NCI-H345 treated with DMSO at 0.1 percent for 48 hours (cell line): ENCODE data around the gene BRPF1.
A peak's percentile ranks its signal among the peaks of the same experiment; 100 is the strongest.

Source experiments
- DNase-seq: peaks from one replicate; lab custom pipeline; 2025; ENCODE audit not compliant: unreplicated experiment; lab: John Stamatoyannopoulos, UW

The BRPF1 gene

DNA sequence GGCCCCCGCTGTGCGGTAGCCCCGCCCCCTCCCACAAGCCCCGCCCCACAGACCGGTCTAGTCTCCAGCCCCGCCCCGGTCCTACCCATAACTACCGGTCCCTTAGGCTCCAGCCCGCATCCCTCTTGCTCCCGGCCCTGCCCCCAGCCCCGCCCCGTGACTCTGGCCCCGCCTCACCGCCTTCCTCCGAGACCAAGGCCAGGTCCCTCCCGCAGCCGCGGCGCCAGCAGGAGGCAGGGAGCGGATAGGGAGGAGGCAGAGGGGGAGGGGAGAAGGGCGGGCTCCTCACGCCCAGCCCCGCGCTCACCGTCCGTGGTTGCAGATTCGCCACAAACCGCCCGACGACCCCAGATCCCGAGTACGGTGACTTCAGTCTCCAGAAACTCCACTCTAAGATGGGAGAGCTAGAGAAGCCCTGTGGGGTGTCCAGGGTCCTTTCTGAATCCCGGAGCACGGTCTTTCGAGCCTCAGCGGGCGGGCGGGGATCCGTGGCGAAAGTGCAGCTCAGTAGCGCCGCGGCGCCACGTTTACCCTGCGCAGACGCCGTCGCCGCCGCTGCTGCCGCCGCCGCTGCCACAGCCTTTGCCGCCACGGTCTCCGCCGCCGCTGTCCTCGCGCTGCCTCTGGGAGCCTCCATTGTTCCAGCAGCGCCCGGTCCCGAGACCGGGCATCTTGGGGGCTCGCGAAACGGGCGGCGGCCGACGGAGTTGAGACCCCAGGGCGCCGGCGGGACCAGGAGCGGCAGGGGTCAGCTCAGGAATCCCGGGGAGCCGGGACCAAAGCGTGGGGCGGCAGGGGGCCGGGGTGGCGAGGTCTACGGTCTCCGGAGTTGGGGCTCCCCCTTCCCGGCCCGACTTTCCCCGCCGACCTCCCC lies at the start of gene BRPF1:
TSS of gene BRPF1 (plus strand) at position 530 of the 874 bp plus-strand sequence. CDS start 2,406 bp downstream, outside the sequence.
- DNase-seq, result peak; percentile 78

- DNase-seq, result no peak
Observed at GRCh38 chr3:9682096-9682495, 49.4 kb upstream of the BRPF1 start.

DNA sequence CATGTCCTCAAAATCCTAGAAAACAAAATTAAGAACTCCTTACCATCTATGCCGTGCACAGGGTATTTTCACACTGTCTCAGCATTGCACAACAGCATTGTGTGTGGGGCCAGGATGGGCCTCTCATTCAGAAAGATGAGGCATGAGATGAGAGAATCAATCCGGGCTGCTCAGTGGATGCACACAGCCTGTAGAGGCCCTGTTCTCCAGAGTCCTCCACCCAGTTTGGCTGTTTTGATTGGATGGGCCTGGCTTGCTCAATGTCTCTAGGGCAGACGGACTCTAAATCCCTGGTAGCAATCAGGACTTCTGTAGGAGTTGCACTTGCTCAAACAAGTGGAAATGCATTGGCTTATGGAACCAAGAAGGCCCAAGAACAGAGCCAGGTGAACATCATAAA lies 48.1 kb upstream of the BRPF1 start:
- no peak for DNase-seq

DNA sequence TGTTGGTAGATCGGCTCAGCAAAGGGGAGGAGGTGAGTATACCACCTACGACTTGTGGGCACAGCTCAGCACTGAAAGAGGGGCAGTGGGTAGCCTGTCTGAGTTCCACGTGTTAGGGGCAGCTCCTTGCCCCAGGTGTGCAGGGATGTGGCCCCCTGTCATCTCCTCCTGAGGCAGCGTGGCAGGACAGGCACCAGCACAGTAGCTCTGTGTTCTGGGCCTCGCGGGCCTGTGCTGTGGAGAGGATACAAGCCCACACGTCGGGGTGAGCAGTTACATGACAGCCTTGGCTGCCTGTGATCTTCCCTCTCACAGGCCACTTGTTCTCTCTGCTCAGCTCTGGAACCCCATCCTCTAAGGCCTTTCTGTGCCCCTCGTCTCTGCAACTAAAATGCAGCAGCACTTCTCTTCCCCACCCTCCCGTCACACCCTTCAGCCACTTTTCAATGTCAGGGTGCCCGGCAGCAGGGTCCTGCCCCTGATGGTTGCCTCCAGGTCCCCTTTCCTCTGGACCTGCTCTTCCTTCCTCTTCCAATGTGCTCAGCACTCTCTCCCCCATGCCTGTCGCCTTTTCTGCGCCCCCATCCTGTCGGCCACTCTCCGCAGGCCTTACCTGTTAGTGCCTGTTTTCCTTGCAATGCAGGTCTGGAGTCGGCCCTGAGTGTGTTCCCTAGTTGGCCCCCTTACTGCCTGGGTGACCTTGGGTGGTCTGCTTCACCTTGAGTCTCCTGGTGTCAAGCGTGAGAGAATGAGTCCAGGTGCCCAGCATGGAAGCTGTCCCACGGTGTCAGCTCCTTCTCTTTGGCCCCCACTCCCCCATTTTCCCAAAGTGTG lies 46.1 kb upstream of the BRPF1 start:
- DNase-seq, result no peak

DNA sequence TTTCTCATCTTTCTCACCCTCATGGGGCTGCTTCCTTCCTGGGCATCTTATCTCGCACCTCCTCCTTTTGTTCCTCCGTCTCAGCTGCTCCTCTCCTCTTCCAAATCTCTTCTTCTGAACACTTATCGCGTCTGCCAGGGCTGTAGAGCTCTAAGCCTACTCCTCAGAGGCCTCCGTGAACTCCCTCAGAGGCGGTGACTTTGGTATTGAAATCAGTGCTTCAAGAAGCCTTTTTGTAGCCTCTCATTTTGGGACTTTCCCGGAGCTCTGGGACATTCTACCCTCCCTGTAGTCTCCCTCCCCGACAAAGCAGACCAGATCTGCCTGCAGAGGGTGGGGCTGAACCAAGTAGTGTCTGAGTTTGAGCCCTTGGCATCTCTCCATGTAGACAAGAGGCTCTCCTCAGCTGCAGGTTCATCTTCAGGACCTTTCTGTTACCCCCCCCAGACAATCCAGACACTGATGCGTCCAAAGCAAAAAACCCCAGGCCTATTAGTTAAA lies 45.4 kb upstream of the BRPF1 start:
- no peak for DNase-seq

GRCh38 chr3:9686703-9687102 lies 44.8 kb upstream of the BRPF1 start:
- DNase-seq, result no peak

DNA sequence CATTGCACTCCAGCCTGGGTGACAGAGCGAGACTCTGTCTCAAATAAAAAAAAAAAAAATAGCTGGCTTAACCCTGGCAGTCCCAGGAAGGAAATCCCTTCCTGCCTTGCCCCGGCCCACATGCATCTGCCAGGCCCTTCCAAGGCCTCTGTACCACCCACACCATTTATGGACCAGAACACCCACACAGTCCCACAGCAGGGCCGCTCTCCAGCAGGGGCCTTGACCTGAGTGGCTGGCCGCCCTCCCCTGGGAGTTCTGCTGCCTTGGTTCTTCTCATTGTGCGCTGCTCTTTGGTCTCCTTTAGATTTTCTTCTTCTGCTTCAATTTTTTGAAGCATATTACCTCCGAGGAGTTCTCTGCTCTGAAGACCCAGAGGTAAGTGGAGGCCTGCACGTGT lies 44.0 kb upstream of the BRPF1 start:
- DNase-seq, result no peak

DNA sequence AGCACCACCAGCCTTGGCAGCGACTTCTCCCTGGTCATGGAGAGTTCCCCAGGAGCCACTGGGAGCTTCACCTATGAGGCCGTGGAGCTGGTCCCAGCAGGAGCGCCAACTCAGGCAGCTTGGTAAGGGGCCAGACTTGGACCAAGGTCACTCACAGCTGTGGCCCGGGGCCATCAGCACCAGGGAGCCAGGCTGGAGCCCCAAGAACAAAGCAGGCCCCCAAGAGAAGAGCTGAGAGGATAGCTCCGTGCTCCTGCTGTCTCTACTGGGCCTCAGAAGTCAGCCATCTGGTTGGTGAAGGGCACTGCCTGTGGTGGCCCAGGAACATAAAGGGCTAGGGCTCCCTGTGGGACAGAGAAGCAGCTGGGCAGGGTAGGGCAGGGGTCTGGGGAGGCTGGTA lies 42.6 kb upstream of the BRPF1 start:
- DNase-seq, result no peak

GRCh38 chr3:9689757-9690156 lies 41.8 kb upstream of the BRPF1 start:
- DNase-seq, result no peak

DNA sequence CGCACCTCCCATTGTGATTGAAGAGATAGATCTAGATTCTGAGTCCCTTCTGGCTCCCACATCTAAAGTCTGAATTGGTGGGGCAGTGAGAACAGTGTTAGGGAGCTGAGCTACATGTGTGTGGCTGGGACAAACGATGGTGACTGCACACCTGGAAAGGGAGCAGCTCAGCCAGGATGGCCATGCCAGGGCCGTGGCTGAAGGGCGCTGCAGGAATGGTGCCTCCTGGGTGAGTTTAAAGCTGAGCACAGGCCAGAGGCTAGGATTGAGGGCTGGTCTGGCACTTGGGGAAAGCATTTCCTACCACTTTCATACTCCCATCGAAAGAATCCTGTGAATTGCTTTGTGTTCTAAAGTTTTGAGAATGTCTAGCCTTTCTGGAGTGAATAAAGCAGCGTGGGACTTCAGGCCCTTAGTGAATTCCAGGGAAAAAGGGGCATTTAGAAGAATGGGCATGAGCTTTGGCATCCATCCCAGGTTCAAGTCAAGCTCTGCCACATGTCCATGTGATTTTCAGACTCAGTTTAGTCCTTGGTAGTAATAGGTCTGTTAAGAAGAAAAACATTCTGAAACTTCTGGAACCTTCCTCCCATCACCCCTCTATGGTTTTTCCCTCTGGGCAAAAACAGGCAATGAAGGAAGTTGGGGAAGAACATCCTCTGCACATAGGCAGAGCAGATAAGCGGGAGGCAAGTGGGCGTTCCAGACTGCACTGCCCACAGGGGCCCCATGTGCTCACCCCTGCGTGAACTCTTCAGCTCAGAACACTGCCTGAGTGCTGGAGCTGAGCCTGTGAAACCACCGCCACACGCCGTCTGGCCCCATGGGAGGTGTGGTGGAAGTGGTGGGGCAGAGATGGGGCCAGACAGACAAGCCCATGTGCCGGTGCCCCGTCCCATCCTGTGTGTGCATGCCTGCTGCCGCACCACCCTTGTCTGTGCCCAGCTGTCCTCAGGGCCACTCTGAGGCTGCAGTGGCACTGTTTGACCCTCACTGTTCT lies 40.8 kb upstream of the BRPF1 start:
- no peak for DNase-seq

DNA sequence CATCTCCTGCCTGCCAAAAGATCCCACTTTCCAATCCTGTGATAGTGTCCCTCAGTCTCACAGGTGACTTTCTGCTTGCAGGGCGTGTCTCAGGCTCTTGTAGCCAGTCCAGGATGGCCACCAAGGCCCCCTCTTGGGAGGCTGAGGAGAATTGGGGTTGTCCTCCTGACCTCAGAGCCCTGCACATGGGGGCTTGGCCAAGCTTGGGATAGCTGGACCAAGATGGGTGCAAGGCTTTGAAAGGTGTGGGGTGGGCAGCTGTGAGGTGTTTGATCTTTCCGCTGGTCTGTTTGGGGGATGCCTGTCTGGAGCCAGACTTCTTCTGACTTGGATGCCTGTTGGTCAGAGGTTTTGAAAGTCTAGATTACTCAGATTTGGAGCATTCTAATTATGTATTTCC lies 39.9 kb upstream of the BRPF1 start:
- no peak for DNase-seq

- no peak for DNase-seq
Observed at GRCh38 chr3:9692416-9692815, 39.1 kb upstream of the BRPF1 start.

DNA sequence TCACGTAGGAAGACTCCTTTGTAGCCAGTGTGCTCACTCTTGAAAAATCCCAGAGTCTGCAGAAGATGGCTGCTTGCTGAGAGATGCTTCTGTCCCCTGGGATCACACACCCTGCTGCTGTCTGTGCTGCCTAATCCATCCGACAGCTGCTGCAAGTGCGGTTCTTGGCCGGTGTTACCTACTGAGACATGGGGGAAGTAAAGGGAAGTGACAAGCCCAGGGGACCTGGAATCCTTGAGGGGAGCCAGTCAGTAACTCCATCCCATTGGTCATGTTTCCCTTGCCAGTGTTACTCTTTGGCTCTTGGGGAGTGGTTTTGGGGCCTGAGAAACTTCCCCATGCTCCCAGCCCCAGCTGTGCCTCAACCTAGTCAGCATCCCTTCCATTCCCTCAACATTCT lies 36.2 kb upstream of the BRPF1 start:
- DNase-seq, result no peak

- no peak for DNase-seq
Observed at GRCh38 chr3:9695746-9696145, 35.8 kb upstream of the BRPF1 start.

GRCh38 chr3:9696480-9697220 lies 34.9 kb upstream of the BRPF1 start:
- no peak for DNase-seq

DNA sequence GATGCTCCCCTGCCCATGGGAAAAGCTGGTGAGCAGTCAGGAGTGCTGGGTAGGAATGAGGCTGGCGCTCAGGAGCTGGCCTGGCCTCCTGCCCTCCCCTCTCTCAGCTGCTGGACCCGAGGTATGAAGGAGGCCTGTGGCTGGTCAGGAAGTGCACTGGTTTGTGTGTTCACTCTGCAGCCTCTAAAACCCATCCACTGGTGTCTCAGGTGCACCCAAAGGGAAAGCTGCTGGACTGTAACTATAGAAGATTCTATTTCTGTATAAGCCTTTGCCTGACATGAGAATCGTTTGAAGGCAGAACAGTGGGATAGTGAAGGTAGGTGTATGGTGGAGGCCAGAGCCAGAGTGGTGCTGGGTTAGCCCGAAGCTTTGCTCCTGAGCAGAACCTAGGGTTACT lies 33.6 kb upstream of the BRPF1 start:
- DNase-seq, result no peak

DNA sequence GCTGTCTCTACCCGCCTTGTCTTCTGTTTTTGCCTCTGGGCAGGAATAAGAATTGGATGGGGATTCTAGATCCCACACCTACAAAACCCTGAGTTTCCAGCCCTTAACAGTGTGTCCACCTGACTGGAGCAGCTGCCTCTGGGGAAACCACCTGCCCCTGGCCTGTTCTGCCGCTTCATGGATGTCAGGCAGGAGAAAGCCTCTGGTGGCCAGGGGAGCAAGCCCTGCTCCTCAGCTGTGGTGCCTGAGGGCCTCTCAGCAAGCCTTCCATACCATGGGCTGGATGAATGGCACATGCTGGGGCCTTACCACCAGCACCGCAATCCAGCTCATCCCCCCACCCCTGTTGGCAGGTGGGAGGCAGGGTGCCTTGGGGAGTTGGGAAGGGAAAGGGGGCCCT lies 33.2 kb upstream of the BRPF1 start:
- no peak for DNase-seq

DNA sequence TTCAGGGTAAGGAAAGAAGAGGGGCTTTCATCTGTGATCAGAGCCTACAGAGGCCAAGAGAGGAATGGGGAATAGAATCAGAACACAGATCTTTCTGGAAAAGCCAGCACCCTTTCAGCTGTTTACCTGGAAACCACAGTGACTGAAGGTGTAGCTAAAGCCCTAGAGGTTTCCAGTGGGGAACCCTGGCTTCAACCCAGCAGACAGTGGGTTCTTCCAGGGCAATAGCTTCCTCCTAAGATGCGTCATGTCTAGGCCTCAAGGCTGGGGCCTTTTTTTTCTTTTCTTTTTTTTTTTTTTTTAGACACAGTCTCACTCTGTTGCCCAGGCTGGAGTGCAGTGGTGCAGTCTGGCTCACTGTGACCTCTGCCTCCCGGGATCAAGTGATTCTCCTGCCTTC lies 31.0 kb upstream of the BRPF1 start:
- no peak for DNase-seq

- no peak for DNase-seq
Observed at GRCh38 chr3:9701006-9701405, 30.5 kb upstream of the BRPF1 start.

DNA sequence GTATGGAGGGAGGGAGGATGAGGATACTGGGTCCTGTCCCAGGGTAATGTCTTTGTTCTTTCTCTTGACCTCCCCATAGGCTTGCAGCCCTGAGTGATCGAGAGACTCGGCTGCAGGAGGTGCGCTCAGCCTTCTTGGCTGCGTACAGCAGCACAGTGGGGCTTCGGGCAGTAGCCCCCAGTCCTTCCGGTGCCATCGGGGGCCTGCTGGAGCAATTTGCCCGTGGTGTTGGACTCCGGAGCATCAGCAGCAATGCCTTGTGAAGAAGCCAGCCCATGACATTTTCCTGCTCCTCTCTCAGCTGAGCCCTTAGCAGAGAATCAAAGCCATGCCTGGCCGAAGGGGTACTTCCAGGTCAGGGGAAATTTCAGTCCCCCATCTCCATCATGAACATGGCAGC lies 29.8 kb upstream of the BRPF1 start:
- no peak for DNase-seq
